Thyroid gland (tissue), 4 donors: Measurements from ENCODE around the gene UNC5CL. TPM values are rescaled to one million over a fixed set of nuclear protein-coding genes. Genes with fewer than 3 reads are reported as not detected.

Experiments
- DNase-seq, 2 donors: peaks; one replicate each; pipeline ENCODE4 v3.0.0-alpha.2; 2019
- H3K27ac ChIP-seq, 3 donors: fragments of 200-600 bp; sonication (generic); 1 replicate in 2 of 3; 2 replicates in 1 of 3; pipeline ENCODE4 v1.5.1; 2016 to 2019; ENCODE audit warnings: mild to moderate bottlenecking in 1 of 3, moderate library complexity in 1 of 3
- H3K27me3 ChIP-seq: fragments of 200-600 bp; sonication (generic); one replicate; pipeline ENCODE4 v1.5.1; 2019
- H3K36me3 ChIP-seq, 2 donors: fragments of 200-600 bp; sonication (generic); one replicate each; pipeline ENCODE4 v1.5.1; 2016 to 2019
- H3K4me1 ChIP-seq, 2 donors: fragments of 200-600 bp; sonication (generic); one replicate each; pipeline ENCODE4 v1.5.1; 2017 to 2019
- H3K4me3 ChIP-seq, 3 donors: fragments of 200-600 bp; sonication (generic); replicated peaks in 1 of 3; 1 replicate in 2 of 3; 2 replicates in 1 of 3; pipeline ENCODE4 v1.5.1; 2016; ENCODE audit warnings: mild to moderate bottlenecking in 1 of 3
- H3K9me3 ChIP-seq: fragments of 200-600 bp; sonication (generic); one replicate; pipeline ENCODE4 v1.5.1; 2017
- CTCF ChIP-seq, 6 experiments: fragments of 200-600 bp in 3 of 6; fragments of 450-650 bp in 3 of 6; sonication (generic) in 3 of 6; IDR thresholded peaks; one replicate each; pipeline ENCODE4 v1.5.1; 2016 to 2019; ENCODE audit warnings: antibody characterized with exemption in 6 of 6, mild to moderate bottlenecking in 2 of 6, inconsistent platforms in 1 of 6, moderate library complexity in 1 of 6
- POLR2A ChIP-seq, 2 donors: fragments of 450-650 bp; IDR thresholded peaks; one replicate each; pipeline ENCODE4 v1.6.1; 2017; ENCODE audit warnings: antibody characterized with exemption in 2 of 2, mild to moderate bottlenecking in 2 of 2, moderate library complexity in 1 of 2
- WGBS, 2 donors: methylation state at CpG; one replicate each; pipeline ENCODE4 v1.1.5; 2017; 5-methylcytosine and 5-hydroxymethylcytosine counted together
- intact Hi-C: fragments of 100-400 bp; cut with DNase I; formaldehyde crosslinking; loops from one replicate; pipeline ENCODE4 v1.15.1; 2023
- total RNA-seq, 4 donors: library from RNA; depleted of rRNA; stranded (reverse); fragments of >200 nt; gene quantifications; one replicate each; pipeline ENCODE4 v1.2.3, GENCODE V29; 2016

Gene UNC5CL
- total RNA-seq, 4 donors from 2014 or later: 0.93 to 3.6 (median 2.0) TPM

- WGBS, 2 donors: 78 to 83% methylated on average over 5 of the region's 5 CpGs
- TF ChIP-seq POLR2A (IDR thresholded peaks at IDR 0.05): no peak
- TF ChIP-seq CTCF (IDR thresholded peaks at IDR 0.05): no peak
- no peak overlapping the region for H3K4me3 ChIP-seq
- H3K4me1 ChIP-seq: no peaks in the 10 kb centered on the region
- H3K27ac ChIP-seq: no peak overlapping the region
- intact Hi-C loops: no loop called here
- no peaks in the 10 kb centered on the region for H3K9me3 ChIP-seq
- no peaks in the 10 kb centered on the region for H3K27me3 ChIP-seq
- H3K36me3 ChIP-seq: no peaks in the 10 kb centered on the region
- DNase-seq: no peak
Measured at GRCh38 chr6:41051873-41052272, 12.9 kb upstream of the UNC5CL start.

- Histone ChIP-seq H3K27ac (no peak overlapping the region), H3K36me3 (no peaks in the 10 kb centered on the region), H3K4me3 (no peak overlapping the region), H3K4me1 (no peaks in the 10 kb centered on the region), H3K9me3 (no peaks in the 10 kb centered on the region), H3K27me3 (no peaks in the 10 kb centered on the region)
- WGBS, 2 donors: 87 to 90% methylated on average over 3 of the region's 3 CpGs
- DNase-seq: no peak
- intact Hi-C loops: no loop called here
- no peak for TF ChIP-seq CTCF (IDR thresholded peaks at IDR 0.05)
Measured at GRCh38 chr6:41050536-41050935, 11.5 kb upstream of the UNC5CL start.

- TF ChIP-seq POLR2A (IDR thresholded peaks at IDR 0.05): no peak
- TF ChIP-seq CTCF (IDR thresholded peaks at IDR 0.05): no peak
- Histone ChIP-seq H3K27ac (no peak overlapping the region), H3K9me3 (no peaks in the 10 kb centered on the region), H3K27me3 (no peaks in the 10 kb centered on the region), H3K4me3 (no peak overlapping the region), H3K4me1 (no peaks in the 10 kb centered on the region), H3K36me3 (no peaks in the 10 kb centered on the region)
- DNase-seq: no peak
- WGBS, 2 donors: 80 to 92% methylated on average over 7 of the region's 7 CpGs
- intact Hi-C loops: no loop called here
Measured at GRCh38 chr6:41049955-41050354, 10.9 kb upstream of the UNC5CL start.

- H3K9me3 ChIP-seq: no peaks in the 10 kb centered on the region
- H3K27ac ChIP-seq: no peak overlapping the region
- no peaks in the 10 kb centered on the region for H3K27me3 ChIP-seq
- DNase-seq: no peak
- H3K4me1 ChIP-seq: no peaks in the 10 kb centered on the region
- H3K36me3 ChIP-seq: no peaks in the 10 kb centered on the region
- WGBS, 2 donors: 83 to 88% methylated on average over 1 of the region's 1 CpG
- TF ChIP-seq CTCF (IDR thresholded peaks at IDR 0.05) (no peak), POLR2A (IDR thresholded peaks at IDR 0.05) (no peak)
- intact Hi-C loops: no loop called here
- no peak overlapping the region for H3K4me3 ChIP-seq
Measured at GRCh38 chr6:41049521-41049920, 10.5 kb upstream of the UNC5CL start.

- Histone ChIP-seq H3K27me3 (no peaks in the 10 kb centered on the region), H3K4me3 (no peak overlapping the region), H3K36me3 (no peaks in the 10 kb centered on the region), H3K27ac (no peak overlapping the region), H3K4me1 (no peaks in the 10 kb centered on the region), H3K9me3 (no peaks in the 10 kb centered on the region)
- WGBS, 2 donors: 76 to 79% methylated on average over 7 to 9 of the region's 9 CpGs
- intact Hi-C loops: no loop called here
- no peak for DNase-seq
- TF ChIP-seq POLR2A (IDR thresholded peaks at IDR 0.05): no peak
- TF ChIP-seq CTCF (IDR thresholded peaks at IDR 0.05): no peak
Measured at GRCh38 chr6:41047745-41048732, 9.0 kb upstream of the UNC5CL start.
